Measurements from ENCODE around the gene HIP1R. TPM values are rescaled to one million over a fixed set of nuclear protein-coding genes. Genes with fewer than 3 reads are reported as not detected.

HIP1R gene
- total RNA-seq, 2 donors from 2014 or later: 24.9 to 38.9 TPM

- intact Hi-C loops (cut with DNase I): loop anchor here in 1 of 2 donors (10.0 kb wide), 1 partner anchor 60 kb away; no protein-coding TSS in a partner anchor
- DNase-seq (no peak), ATAC-seq (no peak)
Observed at GRCh38 chr12:122855071-122855829, 20.0 kb downstream of the HIP1R start.

- DNase-seq (no peak), ATAC-seq (no peak)
- intact Hi-C loops (cut with DNase I): loop anchor here in 1 of 2 donors (10.0 kb wide), 1 partner anchor 61 kb away; no protein-coding TSS in a partner anchor
Observed at GRCh38 chr12:122855928-122856831, 20.9 kb downstream of the HIP1R start.

DNA sequence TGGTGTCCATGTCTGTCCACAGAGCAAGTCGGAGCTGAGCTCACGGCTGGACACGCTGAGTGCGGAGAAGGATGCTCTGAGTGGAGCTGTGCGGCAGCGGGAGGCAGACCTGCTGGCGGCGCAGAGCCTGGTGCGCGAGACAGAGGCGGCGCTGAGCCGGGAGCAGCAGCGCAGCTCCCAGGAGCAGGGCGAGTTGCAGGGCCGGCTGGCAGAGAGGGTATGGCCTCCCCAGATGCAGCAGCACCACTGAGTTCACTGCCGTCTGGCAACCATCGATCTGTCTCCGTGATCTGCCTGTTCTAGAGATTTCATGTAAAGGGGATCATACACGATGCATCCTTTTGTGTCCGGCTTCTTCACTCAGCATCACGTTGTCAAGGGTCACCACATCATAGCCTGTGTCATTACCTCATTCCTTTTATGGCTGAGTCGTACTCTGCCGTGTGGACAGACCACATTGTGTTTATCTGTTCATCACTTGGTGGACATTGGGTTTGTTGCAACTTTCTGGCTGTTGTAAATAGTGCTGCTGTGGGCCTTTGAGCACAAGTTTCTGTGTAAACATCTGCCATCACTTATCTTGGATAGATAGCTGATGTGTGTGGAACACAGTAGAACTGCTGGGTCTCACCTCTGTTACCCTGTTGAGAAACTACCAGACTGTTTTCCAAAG lies 21.9 kb downstream of the HIP1R start:
- intact Hi-C loops (cut with DNase I): loop anchor here in 1 of 2 donors (10.0 kb wide), 1 partner anchor 62 kb away; no protein-coding TSS in a partner anchor
- DNase-seq (no peak), ATAC-seq (no peak)

DNA sequence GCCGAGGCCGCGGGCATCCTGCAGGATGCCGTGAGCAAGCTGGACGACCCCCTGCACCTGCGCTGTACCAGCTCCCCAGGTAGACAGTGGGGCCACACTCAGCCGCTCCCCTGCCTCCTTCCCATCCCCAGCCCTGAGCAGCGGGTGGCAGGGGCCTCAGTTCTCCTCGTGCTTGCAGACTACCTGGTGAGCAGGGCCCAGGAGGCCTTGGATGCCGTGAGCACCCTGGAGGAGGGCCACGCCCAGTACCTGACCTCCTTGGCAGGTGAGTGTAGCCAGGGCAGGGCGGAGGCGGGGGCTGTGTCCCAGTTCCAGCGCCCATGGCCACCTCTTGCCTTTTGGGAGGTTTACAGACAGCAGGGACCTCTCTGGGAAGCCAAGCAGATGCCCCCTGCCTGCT lies 22.9 kb downstream of the HIP1R start:
- intact Hi-C loops (cut with DNase I): loop anchor here in 1 of 2 donors (10.0 kb wide), 1 partner anchor 63 kb away; no protein-coding TSS in a partner anchor
- ATAC-seq (no peak), DNase-seq (no peak)

DNA sequence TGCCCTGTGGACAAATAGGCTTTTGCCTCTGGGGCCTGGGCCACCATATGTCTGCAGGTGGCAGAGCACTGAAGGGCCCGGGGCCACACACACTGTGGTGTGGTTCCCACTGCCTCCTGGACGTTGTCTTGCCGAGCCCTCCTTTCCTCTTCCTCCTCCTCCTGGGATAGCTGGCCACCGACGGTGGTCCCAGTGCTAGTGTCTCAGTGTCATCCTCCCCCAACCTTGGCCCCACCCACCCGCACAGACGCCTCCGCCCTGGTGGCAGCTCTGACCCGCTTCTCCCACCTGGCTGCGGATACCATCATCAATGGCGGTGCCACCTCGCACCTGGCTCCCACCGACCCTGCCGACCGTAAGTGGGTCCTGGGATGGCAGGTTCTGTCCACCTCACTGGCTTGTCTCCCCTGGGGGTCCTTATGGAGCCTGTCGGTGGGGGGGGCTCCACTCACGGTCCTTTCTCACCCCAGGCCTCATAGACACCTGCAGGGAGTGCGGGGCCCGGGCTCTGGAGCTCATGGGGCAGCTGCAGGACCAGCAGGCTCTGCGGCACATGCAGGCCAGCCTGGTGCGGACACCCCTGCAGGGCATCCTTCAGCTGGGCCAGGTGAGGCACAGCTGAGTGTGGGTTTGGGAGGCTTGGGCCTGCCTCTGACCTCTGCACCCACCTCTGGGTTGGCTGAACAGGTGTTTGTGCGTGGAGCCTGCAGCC lies 23.5 kb downstream of the HIP1R start:
- DNase-seq (no peak), ATAC-seq (no peak)
- intact Hi-C loops (cut with DNase I): loop anchor here in 1 of 2 donors (10.0 kb wide), 1 partner anchor 64 kb away; no protein-coding TSS in a partner anchor

- ATAC-seq: peak in 1 of 2 donors; percentile 1
- intact Hi-C loops (cut with DNase I): loop anchor here (1.0 to 10.0 kb wide), 3 partner anchors 65 to 93 kb away; no protein-coding TSS in a partner anchor
- no peak for DNase-seq
Observed at GRCh38 chr12:122859303-122860039, 24.2 kb downstream of the HIP1R start.

DNA sequence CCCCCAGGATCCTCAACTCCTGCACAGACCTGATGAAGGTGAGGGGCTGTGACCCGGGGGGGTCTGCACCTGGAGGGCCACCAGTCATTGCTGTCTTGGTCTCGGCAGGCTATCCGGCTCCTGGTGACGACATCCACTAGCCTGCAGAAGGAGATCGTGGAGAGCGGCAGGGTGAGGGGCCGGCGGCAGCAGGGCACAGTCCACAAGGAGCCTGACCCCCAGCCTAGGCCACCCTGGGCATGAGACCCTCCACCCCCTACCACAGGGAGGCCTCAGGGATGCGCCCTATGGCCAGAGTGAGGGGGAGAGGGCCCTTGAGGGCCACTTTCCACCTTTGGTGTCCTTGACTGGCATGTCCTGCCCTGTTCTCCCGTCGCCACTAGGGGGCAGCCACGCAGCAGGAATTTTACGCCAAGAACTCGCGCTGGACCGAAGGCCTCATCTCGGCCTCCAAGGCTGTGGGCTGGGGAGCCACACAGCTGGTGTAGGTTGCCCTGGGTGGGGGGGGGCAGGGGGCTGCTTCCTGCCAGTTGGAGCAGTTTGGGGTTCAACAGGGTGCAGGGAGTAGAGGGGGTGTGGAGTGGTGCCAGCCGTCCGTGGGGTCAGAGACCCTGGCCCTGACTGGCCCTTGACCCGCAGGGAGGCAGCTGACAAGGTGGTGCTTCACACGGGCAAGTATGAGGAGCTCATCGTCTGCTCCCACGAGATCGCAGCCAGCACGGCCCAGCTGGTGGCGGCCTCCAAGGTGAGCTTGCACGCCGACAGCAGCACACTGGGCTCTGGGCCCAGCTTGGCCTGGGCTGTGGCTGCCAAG lies 25.0 kb downstream of the HIP1R start:
- ATAC-seq (peak; percentile 70 to 75), DNase-seq (peak; percentile 89)
- intact Hi-C loops (cut with DNase I): loop anchor here (1.0 to 5.0 kb wide), 2 partner anchors 92 kb away; no protein-coding TSS in a partner anchor

GRCh38 chr12:122860854-122861586 lies 25.8 kb downstream of the HIP1R start:
- intact Hi-C loops (cut with DNase I): loop anchor here (1.0 to 5.0 kb wide), 2 partner anchors 91 kb away; no protein-coding TSS in a partner anchor
- no peak for DNase-seq

GRCh38 chr12:122861587-122861970 lies 26.3 kb downstream of the HIP1R start:
- ATAC-seq (no peak), DNase-seq (no peak)
- intact Hi-C loops (cut with DNase I): loop anchor here in 1 of 2 donors (5.0 kb wide), 1 partner anchor 91 kb away; no protein-coding TSS in a partner anchor

More at GRCh38 chr12:122860854-122861586, 25.8 kb downstream of the HIP1R start:
- ATAC-seq: no peak

GRCh38 chr12:122862110-122862634 lies 26.9 kb downstream of the HIP1R start:
- ATAC-seq (no peak), DNase-seq (peak; percentile 25)
- intact Hi-C loops (cut with DNase I): loop anchor here in 1 of 2 donors (5.0 kb wide), 1 partner anchor 90 kb away; no protein-coding TSS in a partner anchor

DNA sequence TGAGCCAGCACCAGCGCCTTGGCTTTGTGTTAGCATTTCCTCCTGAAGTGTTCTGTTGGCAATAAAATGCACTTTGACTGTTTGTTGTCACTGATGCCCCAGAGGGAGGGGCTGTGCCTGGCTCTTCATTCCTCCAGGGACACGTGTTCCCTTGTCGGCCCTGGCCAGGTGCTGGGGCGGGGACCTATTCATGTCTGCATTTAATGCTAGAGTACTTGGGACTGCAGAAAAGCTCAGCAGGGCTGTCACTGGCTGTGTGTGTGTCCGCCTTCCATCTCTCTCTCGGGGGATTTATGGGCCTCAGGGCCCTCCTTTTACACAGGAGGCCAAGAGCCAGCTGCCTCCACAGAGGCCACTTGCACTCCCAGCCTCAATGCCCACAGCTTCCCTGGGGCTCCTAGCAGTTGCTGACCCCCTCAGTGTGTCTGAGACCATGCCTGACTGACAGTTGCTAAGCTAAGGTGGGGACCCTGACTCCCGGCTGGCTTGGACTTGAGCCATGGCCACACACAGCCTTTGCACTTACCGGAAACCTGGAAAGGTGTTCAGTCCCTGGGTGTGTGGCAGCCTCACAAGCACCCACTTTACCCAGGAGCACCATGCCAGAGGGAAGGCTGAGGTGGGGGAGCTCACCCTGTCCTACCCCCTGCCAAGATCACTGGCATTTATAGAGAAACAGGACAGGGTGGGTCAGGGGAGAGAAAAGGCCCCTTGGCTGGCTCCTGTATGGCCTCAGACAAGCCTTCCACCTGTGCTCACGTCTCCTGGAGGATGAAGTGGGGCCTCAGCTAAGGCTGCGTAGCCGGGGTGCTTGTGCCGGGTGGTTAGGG lies 27.8 kb downstream of the HIP1R start:
- peak; percentile 22 for DNase-seq
- intact Hi-C loops (cut with DNase I): loop anchor here in 1 of 2 donors (5.0 kb wide), 1 partner anchor 89 kb away; no protein-coding TSS in a partner anchor
- no peak for ATAC-seq

DNA sequence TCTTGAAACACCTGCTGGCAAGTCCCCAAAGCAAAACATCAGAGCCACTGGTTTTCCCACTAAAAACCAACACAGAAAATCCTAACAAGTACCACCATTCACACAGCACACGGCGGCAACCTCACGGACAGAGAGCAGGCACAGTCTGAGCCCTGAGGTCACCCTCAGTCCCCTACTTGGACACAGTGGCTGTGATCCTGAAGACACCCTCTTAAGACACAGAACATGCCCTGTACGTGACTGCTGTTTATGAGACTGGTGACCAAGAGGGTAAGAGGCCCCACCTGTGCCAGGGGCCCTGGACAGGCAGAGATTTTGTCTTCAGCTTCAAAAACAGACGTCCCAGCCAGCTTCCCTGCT lies 29.6 kb downstream of the HIP1R start:
- DNase-seq (no peak), ATAC-seq (no peak)
- intact Hi-C loops (cut with DNase I): loop anchor here in 1 of 2 donors (5.0 kb wide), 1 partner anchor 87 kb away; no protein-coding TSS in a partner anchor

- ATAC-seq (peak; percentile 5 to 9), DNase-seq (peak; percentile 45)
- intact Hi-C loops (cut with DNase I): no loop called here
Observed at GRCh38 chr12:122865268-122866231, 30.3 kb downstream of the HIP1R start.

GRCh38 chr12:122866379-122866778 lies 31.1 kb downstream of the HIP1R start:
- intact Hi-C loops (cut with DNase I): no loop called here
- ATAC-seq (no peak), DNase-seq (peak; percentile 30)
